Adrenal gland (tissue), 12 donors: Measurements from ENCODE around the gene CALM3. TPM values are rescaled to one million over a fixed set of nuclear protein-coding genes. Genes with fewer than 3 reads are reported as not detected.
"Not testable (repeated sequence)": the region's sequence is repeated elsewhere in the genome, so short reads cannot be mapped to it uniquely, and the experiment has no call there.

Source experiments
- DNase-seq, 7 donors: peaks; one replicate each; pipeline ENCODE4 v3.0.0-alpha.2; 2019 to 2020
- H3K27ac ChIP-seq, 5 donors: fragments of 200-600 bp; sonication (generic) in 4 of 5; 1 replicate in 3 of 5; 2 replicates in 2 of 5; pipeline versions ENCODE4 v1.5.1 to v1.8.0; 2016 to 2020; ENCODE audit warnings: mild to moderate bottlenecking in 1 of 5
- H3K27me3 ChIP-seq: fragments of 200-600 bp; 2 replicates; pipeline ENCODE4 v1.8.0; 2021
- H3K36me3 ChIP-seq, 2 donors: fragments of 200-600 bp; replicated peaks in 1 of 2; 1 replicate in 1 of 2; 2 replicates in 1 of 2; pipeline versions ENCODE4 v1.5.1 to v1.8.0; 2018 to 2022
- H3K4me1 ChIP-seq, 2 donors: fragments of 200-600 bp; replicated peaks in 1 of 2; 1 replicate in 1 of 2; 2 replicates in 1 of 2; pipeline versions ENCODE4 v1.5.1 to v1.8.0; 2018 to 2021
- H3K4me3 ChIP-seq, 4 donors: fragments of 200-600 bp; sonication (generic) in 3 of 4; one replicate each; pipeline ENCODE4 v1.5.1; 2016 to 2018
- H3K9me3 ChIP-seq, 3 donors: fragments of 200-600 bp; sonication (generic) in 1 of 3; replicated peaks in 1 of 3; 1 replicate in 2 of 3; 2 replicates in 1 of 3; pipeline versions ENCODE4 v1.5.1 to v1.8.0; 2016 to 2021
- POLR2A ChIP-seq, 2 donors: fragments of 450-650 bp; IDR thresholded peaks; one replicate each; pipeline ENCODE4 v1.6.1; 2017; ENCODE audit warnings: antibody characterized with exemption in 2 of 2, mild to moderate bottlenecking in 2 of 2, moderate library complexity in 1 of 2
- WGBS, 4 donors: extraction: QIAGEN DNeasy Blood & Tissue Kit in 2 of 4; methylation state at CpG; one replicate each; pipeline versions ENCODE4 v1.1.5 to v1.1.7; 2013 to 2017; 5-methylcytosine and 5-hydroxymethylcytosine counted together
- intact Hi-C, 2 donors: fragments of 100-400 bp; cut with DNase I; formaldehyde crosslinking; loops; one replicate each; pipeline versions ENCODE4 v1.14.1 to v1.15.0; 2022 to 2023
- polyA plus RNA-seq, 3 donors: library from polyadenylated mRNA; stranded (reverse); fragments of 200-250 nt in 2 of 3; fragments of 350-450 nt in 1 of 3; fragmentation: Illumina TruSeq in 1 of 3; extraction: RNeasy Lipid Tissue Mini Kit (QIAGEN cat#74804) in 1 of 3; gene quantifications; one replicate each; pipeline ENCODE4 v1.2.3, GENCODE V29; 2013 to 2014
- total RNA-seq, 9 donors: library from RNA; depleted of rRNA in 4 of 9; stranded (reverse); fragments of >200 nt in 4 of 9; fragments of 120-200 nt in 1 of 9; fragmentation: NEBNext Ultra II Directional in 1 of 9; extraction: Animal tissue kit (Norgen Biotek cat#: 25700) in 1 of 9; gene quantifications; one replicate each; pipeline versions ENCODE4 v1.1.0 to v1.2.4, GENCODE V29; 2013 to 2023
- TF ChIP-seq, protein P1 (sequence below), 6 experiments: fragments of 450-650 bp in 4 of 6; fragments of 200-600 bp in 2 of 6; sonication (generic) in 1 of 6; IDR thresholded peaks; 1 replicate in 5 of 6; 2 replicates in 1 of 6; pipeline versions ENCODE4 v1.5.1 to v1.8.0; 2016 to 2021; ENCODE audit warnings: antibody characterized with exemption in 6 of 6, mild to moderate bottlenecking in 2 of 6, moderate library complexity in 1 of 6
- donor health status: healthy with polysubstance abuse.
- donor health status: Bipolar disorder and iron deficiency.
- donor health status: DM: yes; HTN: yes; CAD: no.
- donor health status: DM: no; HTN: no; CAD: no.
- donor health status: DM: no; HTN: no; CAD: no.
- donor health status: DM: yes; HTN: yes; CAD: no.

Gene CALM3
- total and polyA plus RNA-seq, 12 donors: 177 to 579 (median 278) TPM

DNA sequence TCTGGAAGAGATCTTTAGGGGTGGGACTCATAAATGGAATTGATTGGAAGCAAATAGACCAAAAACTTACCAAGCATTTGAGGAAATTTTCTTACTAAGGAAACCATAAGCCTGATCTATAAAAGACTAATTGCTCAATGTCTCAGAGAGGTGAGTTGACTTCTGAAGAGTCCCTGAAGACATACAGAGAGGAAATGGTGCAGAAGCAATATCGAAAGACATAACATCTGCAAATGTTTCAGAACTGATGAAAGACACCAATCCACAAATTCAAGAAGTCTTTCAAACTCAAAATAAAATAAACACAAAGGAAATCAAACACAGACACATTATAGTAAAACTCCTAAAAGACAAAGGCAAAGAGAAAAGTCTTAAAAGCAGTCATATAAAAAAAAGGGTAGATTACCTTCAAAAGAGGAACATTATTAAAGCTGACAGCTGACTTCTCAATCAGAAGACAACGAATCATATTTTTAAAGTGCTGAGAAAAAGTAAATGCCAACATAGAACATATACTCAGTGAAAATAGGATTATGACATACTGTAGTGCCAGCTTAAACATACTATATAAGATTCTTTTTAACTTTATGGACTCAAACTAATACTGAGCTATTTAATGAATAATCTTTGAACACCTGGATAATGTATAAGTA, 45.4 kb upstream of the CALM3 start:
- Histone ChIP-seq H3K9me3 (no peaks in the 10 kb centered on the region), H3K27me3 (no peaks in the 10 kb centered on the region), H3K27ac (no peak overlapping the region), H3K36me3 (no peaks in the 10 kb centered on the region), H3K4me3 (no peak overlapping the region), H3K4me1 (no peaks in the 10 kb centered on the region)
- DNase-seq: no peak
- 39 to 54% (median 42%) methylated on average over 2 of the region's 2 CpGs for WGBS, 4 donors
- intact Hi-C loops: no loop called here
- TF ChIP-seq, protein P1, sequence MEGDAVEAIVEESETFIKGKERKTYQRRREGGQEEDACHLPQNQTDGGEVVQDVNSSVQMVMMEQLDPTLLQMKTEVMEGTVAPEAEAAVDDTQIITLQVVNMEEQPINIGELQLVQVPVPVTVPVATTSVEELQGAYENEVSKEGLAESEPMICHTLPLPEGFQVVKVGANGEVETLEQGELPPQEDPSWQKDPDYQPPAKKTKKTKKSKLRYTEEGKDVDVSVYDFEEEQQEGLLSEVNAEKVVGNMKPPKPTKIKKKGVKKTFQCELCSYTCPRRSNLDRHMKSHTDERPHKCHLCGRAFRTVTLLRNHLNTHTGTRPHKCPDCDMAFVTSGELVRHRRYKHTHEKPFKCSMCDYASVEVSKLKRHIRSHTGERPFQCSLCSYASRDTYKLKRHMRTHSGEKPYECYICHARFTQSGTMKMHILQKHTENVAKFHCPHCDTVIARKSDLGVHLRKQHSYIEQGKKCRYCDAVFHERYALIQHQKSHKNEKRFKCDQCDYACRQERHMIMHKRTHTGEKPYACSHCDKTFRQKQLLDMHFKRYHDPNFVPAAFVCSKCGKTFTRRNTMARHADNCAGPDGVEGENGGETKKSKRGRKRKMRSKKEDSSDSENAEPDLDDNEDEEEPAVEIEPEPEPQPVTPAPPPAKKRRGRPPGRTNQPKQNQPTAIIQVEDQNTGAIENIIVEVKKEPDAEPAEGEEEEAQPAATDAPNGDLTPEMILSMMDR (IDR thresholded peaks at IDR 0.05): no peak
- TF ChIP-seq POLR2A (IDR thresholded peaks at IDR 0.05): no peak

DNA sequence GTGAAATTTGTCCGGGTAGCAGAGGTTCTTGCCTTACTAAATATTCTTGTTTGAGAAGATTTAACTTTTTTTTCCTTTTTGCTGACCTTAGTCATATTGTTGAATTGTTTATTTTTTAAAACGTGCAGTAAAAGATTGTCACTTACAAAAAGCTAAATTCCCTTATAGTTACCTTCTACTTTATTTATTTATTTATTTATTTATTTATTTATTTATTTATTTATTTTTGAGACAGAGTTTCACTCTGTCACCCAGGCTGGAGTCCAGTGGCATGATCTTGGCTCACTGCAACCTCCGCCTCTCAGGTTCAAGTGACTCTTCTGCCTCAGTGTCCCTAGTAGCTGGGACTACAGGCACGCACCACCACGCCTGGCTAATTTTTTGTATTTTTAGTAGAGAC, 44.7 kb upstream of the CALM3 start:
- H3K9me3 ChIP-seq, intact Hi-C loops, H3K27me3 ChIP-seq, H3K27ac ChIP-seq, H3K4me3 ChIP-seq, H3K4me1 ChIP-seq, H3K36me3 ChIP-seq: not testable (repeated sequence)
- DNase-seq: peak in 2 of 7 donors; percentile 4 to 27
- 84 to 90% (median 87%) methylated on average over 5 of the region's 5 CpGs for WGBS, 4 donors

DNA sequence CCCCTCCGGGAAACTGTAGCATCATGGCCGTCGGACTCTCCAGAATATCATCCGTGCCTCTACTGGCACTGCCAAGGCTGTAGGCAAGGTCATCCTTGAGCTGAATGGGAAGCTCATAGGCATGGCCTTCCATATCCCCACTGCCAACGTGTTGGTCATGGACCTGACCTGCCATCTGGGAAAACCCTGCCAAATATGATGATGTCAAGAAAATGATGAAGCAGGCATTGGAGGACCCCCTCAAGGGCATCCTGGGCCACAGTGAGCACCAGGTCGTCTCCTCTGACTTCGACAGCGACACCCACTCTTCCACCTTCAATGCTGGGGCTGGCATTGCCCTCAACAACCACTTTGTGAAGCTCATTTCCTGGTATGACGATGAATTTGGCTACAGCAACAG, 41.9 kb upstream of the CALM3 start:
- no peaks in the 10 kb centered on the region for H3K4me1 ChIP-seq
- intact Hi-C loops: no loop called here
- no peak overlapping the region for H3K27ac ChIP-seq
- no peaks in the 10 kb centered on the region for H3K36me3 ChIP-seq
- no peaks in the 10 kb centered on the region for H3K9me3 ChIP-seq
- TF ChIP-seq, protein P1 (IDR thresholded peaks at IDR 0.05): no peak
- TF ChIP-seq POLR2A (IDR thresholded peaks at IDR 0.05): no peak
- no peak overlapping the region for H3K4me3 ChIP-seq
- WGBS, 4 donors: 79 to 83% (median 80%) methylated on average over 6 to 9 of the region's 9 CpGs
- no peaks in the 10 kb centered on the region for H3K27me3 ChIP-seq
- peak in 2 of 7 donors; percentile 7 to 39 for DNase-seq

DNA sequence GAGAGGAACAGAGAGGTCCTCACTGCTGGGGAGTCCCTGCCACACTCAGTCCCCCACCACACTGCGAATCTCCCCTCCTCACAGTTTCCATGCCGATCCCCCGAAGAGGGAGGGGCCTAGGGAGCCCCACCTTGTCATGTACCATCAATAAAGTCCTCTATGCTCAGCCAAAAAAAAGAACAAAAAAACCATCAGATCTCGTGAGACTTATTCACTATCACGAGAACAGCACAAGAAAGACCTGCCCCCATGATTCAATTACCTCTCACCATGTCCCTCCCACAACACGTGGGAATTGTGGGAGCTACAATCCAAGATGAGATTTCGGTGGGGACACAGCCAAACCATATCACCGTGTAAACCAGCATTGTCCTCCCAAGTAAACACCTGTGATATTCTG, 41.5 kb upstream of the CALM3 start:
- H3K4me1 ChIP-seq, intact Hi-C loops, H3K27ac ChIP-seq, H3K4me3 ChIP-seq, H3K27me3 ChIP-seq, H3K36me3 ChIP-seq, H3K9me3 ChIP-seq: not testable (repeated sequence)
- WGBS, 4 donors: 91 to 96% (median 93%) methylated on average over 8 of the region's 8 CpGs
- DNase-seq: peak in 1 of 7 donors; percentile 5

DNA sequence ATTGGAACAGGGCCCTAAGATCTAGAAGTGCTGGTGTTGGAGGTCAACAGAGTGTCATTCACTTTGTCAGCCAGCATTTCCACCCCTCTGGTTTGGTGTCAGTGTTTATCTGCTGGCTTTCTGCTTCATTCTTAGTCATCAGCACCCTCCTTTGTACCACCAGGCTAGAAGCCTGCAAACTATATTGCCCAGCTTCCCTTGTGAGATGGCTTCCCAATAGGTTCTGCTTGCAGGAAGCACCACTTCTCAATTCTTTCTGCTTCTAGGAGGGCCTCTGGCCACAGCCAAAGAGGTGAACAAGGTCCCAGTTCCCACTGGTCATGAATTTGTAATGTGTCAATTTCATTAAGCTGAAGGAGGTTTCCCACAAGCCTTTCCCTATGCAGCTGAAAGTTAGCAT, 36.4 kb upstream of the CALM3 start:
- intact Hi-C loops: no loop called here

More for the DNA sequence above, 36.4 kb upstream of the CALM3 start:
- Histone ChIP-seq H3K4me1 (no peaks in the 10 kb centered on the region), H3K27me3 (no peaks in the 10 kb centered on the region), H3K36me3 (no peaks in the 10 kb centered on the region), H3K27ac (no peak overlapping the region), H3K4me3 (no peak overlapping the region), H3K9me3 (no peaks in the 10 kb centered on the region)
- DNase-seq: peak in 1 of 7 donors; percentile 4
- TF ChIP-seq POLR2A (IDR thresholded peaks at IDR 0.05): no peak
- TF ChIP-seq, protein P1 (IDR thresholded peaks at IDR 0.05): no peak
